Measurements from ENCODE around the gene DISC1.
"Not testable (repeated sequence)": the region's sequence is repeated elsewhere in the genome, so short reads cannot be mapped to it uniquely, and the experiment has no call there.

Gene DISC1

DNA sequence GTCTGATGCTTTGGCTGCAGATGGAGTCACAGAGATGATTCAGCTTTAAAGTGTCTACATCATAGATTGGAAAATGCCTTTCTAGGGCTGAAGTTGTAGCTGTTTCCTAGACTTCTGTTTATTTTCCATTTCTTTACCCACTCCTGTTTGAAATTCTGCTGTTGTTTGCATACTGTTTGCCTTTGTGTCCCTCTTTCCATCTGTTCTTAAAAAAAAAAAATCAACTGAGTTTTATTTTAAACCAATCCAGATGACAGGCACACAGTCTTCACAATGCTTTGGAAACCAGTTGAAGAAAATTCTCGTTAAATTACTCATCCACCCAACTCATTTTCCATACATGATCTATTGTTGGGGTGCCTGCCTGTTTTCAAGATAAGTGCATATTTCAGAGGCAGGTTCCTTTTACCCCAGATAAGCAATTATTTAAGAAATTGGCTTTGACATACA is 245.9 kb downstream of the DISC1 start:
- in situ Hi-C loops (cut with MboI; ENCODE audit: low sequenced_read_pairs), result no loop called here

DNA sequence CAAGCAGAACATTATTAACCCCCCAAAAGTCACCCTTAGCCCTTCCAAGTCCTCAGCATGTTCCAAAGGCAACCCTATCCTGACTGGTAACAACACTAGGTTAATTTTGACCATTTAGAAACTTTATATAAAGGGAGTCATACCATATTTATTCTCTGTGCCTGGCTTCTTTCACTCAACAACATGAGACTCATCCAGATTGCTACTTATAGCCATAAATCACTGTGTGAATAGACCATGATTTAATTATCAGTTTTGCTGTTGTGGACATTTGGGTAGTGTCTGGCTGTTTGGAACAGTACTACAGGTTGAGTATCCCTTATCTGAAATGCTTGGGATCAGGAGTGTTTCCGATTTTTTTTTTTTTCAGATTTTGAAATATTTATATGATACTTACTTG is 252.1 kb downstream of the DISC1 start:
- in situ Hi-C loops (cut with MboI; ENCODE audit: low sequenced_read_pairs), result no loop called here

GRCh38 chr1:231879296-231879695 is 252.7 kb downstream of the DISC1 start:
- in situ Hi-C loops (cut with MboI; ENCODE audit: low sequenced_read_pairs), result no loop called here

DNA sequence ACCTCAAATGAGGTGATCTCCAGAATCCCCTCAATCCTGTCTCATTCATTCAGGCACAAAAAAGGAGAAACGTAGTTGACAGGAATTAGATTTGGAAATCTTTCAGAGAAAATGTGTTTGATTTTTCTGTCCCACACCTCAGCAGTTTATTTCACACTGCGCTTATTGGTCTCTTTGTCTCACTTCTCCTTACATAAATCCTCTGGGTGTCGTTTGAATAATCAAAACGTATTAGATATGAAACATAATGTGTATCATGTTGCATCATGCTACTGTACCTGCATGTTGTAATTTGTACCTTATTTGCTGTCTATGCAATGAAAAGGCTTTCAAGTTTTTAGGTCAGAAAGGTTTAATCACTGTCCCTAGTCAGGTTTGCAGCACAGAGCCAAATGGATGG is 255.7 kb downstream of the DISC1 start:
- in situ Hi-C loops (cut with MboI; ENCODE audit: low sequenced_read_pairs), result no loop called here

DNA sequence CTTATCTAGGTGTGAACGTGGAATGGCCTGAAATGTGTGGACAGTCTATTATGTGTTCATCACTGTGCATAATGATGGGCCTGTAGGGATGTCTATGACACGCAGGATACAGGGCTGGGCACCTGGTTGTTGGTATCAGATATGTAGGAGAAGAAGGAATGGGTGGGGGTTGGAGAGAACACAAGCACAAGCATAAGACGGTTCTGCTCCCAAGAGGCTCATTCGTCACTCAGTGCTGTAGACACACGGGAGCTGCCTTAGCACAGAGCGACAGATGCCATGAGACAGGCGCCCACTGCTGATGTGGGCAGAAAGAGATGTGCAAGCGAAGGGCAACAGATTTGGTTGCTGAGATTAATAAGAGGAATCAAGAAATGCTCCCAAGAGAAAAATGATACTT is 256.2 kb downstream of the DISC1 start:
- in situ Hi-C loops (cut with MboI; ENCODE audit: low sequenced_read_pairs), result no loop called here

DNA sequence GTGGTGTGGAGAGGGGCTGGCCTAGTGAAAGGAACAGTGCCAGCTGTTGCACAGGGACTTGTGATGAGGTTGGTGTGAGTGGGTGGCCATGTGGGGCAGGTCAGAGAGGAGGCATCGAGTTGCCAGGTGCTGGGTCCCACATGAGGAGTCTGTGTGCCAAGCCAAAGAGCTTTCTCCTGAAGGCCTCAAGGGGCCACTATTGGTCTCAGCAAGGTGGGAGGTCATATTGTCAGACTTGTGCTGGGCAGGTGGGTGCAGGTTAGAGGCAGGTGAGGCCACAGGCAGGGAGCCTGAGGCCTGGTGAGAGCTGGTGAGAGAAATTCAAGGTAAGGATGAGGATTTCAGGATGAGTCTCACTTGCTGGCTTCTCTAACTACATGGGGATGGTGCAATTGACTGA is 256.8 kb downstream of the DISC1 start:
- in situ Hi-C loops (cut with MboI; ENCODE audit: low sequenced_read_pairs), result no loop called here

- in situ Hi-C loops (cut with MboI; ENCODE audit: low sequenced_read_pairs), result no loop called here
Observed at GRCh38 chr1:231885209-231885854, 258.7 kb downstream of the DISC1 start.

DNA sequence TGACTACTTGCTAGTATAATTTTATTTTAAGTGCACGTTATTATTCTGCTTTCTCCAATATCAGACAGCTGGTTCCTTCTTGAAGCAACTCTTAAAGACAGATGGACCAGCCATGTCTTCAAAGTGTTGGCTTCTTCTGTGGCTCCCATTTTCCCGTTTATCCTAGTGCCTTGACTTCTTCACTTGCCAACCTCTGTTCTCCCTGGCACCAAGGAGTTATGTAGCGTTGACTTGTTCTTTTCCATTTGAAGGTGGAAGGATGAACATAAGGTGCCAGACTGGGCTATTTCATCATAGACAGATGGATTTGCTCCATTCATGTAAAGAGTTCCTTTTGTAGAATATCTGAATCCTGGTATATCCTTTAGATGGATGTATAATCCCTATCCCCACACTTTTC is 260.6 kb downstream of the DISC1 start:
- in situ Hi-C loops (cut with MboI; ENCODE audit: low sequenced_read_pairs), result no loop called here

DNA sequence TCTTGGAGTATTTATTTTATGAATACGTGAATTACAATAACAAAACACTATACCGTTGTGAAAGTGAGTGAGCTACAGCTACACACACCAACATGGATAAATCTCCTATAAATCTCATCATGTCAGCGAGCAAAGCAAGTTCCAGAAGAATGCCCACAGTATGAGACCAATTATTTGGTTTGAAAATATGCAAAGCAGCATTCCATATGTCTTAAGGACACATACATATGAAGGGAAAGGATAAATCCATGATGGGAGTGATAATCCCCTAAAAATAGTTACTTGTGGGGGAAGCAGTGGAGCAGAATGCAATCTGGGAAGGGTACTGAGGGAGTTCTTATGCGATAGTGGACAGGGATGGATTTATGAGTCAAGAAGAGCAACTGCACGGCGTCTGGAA is 261.3 kb downstream of the DISC1 start:
- in situ Hi-C loops (cut with MboI; ENCODE audit: low sequenced_read_pairs), result no loop called here

DNA sequence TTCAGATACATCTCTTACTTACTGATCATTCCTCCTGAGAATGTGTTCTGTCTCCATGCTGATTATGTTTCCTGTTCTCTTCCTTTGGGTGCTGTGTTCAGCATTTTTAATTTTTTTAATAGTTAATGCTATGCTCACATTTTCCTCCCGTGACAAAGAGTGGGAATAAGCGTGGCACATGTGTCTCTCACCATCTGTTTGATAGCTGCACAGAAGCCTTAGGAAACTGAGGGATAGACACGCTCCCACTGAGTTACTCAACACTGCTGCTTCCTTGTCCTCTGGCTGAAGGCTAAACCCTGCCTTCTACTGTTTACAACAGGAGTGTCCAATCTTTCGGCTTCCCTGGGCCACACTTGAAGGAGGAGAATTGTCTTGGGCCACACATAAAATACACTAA is 264.2 kb downstream of the DISC1 start:
- in situ Hi-C loops (cut with MboI; ENCODE audit: low sequenced_read_pairs), result no loop called here

DNA sequence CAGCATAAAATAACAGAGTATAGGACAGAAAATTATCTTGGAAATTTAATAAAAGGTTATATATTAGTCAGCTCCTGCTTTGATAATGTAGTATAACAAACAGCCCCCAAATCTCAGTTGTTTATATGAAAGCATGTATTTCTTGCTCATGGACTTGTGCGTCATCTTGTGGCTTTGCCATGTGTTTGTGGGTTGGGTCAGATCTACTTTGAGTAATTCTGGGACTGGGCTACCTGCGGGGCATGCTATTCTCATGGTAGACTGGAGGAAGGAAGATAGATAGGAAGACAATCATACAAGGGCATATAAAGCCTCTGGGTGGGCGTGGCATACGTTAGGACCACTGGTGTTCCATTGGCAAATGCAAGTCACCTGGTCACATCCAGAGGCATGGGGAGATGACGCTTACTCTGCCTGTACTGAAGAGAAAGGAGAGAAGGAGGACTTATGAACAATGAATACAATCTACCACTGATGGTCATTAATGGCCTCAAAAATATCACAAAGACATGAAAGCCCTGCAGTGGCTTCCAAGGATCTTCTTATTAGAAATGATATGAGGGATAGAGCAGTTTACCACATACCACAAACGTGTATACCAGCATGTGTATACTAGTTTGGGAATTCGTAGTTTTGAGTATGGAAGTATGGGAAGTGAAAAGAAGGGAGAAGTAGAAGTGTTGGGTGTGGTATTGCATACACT is 267.0 kb downstream of the DISC1 start:
- in situ Hi-C loops (cut with MboI; ENCODE audit: low sequenced_read_pairs), result no loop called here

- in situ Hi-C loops (cut with MboI; ENCODE audit: low sequenced_read_pairs), result no loop called here
Observed at GRCh38 chr1:231896806-231897205, 270.2 kb downstream of the DISC1 start.

GRCh38 chr1:231899046-231899445 is 272.5 kb downstream of the DISC1 start:
- in situ Hi-C loops (cut with MboI; ENCODE audit: low sequenced_read_pairs), result no loop called here

DNA sequence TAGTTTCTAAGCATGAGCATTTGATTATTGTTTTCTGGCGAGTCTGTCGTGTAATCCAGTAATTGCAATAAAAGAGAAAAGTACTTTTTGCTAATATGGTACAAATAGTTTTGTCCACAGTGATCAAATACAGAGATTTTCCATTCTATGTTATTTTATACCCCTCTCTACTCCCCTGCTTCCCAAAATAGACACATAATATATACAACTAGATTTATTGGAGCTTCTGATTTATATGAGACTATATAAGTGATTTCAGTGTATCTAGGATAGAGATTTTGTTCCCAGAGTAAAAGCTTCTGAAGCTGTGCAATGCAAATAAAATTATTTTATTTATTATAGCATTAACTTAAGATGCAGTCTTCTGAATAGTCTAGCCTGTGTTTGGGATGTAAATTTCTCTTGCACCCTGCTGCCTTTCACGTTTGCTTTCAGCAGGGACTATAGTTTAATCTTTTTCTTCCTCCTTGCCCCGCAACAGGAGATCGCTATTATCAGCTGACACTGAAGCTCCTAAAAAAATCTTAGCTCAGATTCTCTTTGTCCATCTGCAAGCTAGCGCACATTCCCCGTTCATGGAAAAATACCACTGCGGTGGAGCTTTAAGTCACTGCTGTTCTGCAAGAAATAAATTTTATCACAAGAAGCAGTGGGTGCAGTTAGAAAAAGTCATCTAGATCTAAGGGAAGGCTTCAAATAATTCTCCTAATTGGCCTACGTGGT is 273.3 kb downstream of the DISC1 start:
- in situ Hi-C loops (cut with MboI; ENCODE audit: low sequenced_read_pairs), result no loop called here

- in situ Hi-C loops (cut with MboI; ENCODE audit: low sequenced_read_pairs), result no loop called here
Observed at GRCh38 chr1:231903586-231904081, 277.0 kb downstream of the DISC1 start.

DNA sequence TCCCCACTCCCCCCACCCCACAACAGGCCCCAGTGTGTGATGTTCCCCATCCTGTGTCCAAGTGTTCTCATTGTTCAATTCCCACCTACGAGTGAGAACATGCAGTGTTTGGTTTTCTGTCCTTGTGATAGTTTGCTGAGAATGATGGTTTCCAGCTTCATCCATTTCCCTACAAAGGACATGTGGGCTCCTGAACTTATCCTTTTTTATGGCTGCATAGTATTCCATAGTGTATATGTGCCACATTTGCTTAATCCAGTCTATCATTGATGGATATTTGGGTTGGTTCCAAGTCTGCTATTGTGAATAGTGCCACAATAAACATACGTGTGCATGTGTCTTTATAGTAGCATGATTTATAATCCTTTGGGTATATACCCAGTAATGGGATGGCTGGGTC is 280.7 kb downstream of the DISC1 start:
- in situ Hi-C loops (cut with MboI; ENCODE audit: low sequenced_read_pairs), result not testable (repeated sequence)

DNA sequence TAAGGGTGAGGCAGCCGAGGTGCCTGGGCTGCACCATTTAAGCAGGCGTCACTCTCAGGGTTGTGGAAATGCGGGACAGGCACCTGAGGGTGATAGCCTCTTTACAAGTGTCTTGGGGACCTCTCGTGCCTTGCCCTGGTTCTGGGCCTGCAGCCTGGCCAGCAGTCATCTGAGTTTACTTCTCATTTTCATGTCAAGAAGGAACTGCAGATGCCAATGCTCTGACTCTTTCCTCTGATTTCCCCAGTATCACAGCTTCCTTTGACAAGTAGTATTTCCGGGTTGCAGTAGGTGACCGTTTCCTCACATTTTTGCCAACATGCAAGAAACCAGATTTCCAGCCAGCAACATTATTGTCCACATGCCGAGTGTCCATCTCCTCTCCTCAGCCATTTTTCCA is 286.9 kb downstream of the DISC1 start:
- in situ Hi-C loops (cut with MboI; ENCODE audit: low sequenced_read_pairs), result no loop called here

DNA sequence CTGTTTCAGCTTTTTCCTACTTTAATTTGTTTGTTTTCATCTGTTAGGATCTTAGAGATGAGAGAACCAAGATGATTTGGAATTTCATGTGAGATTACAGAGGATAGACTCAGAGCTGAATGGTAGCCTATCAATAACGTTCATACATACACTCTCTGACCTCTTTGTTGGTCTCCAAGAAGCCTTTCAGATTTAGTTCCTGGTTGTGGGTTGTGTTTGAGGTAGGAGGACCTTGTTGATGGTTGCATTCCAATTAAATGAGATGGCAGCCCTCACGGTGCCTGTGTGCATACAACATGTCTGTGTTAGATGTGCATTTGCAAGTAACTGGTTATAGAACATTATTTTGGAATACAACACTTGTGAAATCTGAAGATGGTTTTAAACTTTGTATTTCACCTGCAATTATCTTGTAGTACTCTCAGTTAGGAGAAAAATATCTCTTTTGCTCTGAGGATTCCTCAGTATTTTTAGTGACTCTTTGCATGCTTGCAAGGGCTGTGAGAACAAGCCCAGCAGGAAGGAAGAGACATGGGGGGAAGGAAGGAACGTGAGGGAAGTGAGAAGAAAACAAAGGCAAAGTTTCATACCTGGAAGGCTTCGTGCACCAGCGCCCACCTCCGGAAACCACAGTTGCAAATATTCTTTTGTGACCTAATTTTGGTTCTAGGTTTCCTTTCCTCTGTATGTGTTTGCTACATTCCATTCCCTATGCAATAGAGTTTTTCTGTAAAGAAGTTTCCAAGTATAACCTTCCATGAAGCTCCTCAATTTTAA is 291.8 kb downstream of the DISC1 start:
- in situ Hi-C loops (cut with MboI; ENCODE audit: low sequenced_read_pairs), result no loop called here

DNA sequence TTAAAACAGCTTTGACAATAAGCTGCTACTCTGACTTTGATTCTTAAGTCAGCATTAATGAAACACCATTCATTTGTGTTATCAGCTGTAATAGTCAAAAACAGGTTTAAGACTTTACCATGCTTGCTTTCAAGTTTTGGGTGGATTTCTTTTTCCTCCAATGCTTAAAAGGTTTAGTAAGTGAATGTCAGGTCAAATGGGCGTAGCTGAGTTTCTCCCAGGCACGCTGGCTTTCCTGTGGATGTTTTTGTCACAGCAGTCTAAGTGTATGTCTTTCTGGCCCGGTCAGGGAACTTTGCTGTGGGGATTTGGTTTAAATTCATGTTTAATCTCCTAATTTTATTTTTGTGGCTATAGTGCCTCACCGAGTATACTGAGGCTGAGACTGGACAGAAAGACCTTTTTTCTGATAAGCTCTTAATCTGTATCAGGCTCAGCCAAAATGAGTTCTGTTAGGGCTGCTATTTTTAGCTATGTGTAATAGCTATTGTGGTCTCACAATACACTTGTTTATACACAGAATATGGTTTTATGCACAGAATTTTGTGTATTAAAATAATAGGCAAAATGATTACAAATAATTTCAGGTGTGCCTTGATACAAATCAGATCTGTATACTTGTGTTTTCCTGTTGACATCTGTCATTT is 292.8 kb downstream of the DISC1 start:
- in situ Hi-C loops (cut with MboI; ENCODE audit: low sequenced_read_pairs), result no loop called here

GRCh38 chr1:231919886-231920285 is 293.3 kb downstream of the DISC1 start:
- in situ Hi-C loops (cut with MboI; ENCODE audit: low sequenced_read_pairs), result no loop called here
